Astrocyte of the spinal cord (primary cell): ENCODE measurements around the gene CYB561.
A peak's percentile ranks its signal among the peaks of the same experiment; 100 is the strongest.

Source experiments
- DNase-seq: peaks from one replicate; pipeline ENCODE4 v3.0.0; 2011; ENCODE audit warnings: low read depth, low spot score
- H3K4me3 ChIP-seq: 2 replicates; pipeline ENCODE4 v1.5.1; 2011; ENCODE audit warnings: low read depth, mild to moderate bottlenecking, low read length, moderate library complexity
- CTCF ChIP-seq: IDR thresholded peaks from 2 replicates; pipeline ENCODE4 v1.5.1; 2012; ENCODE audit warnings: low read depth, mild to moderate bottlenecking, low read length, inconsistent platforms
- in situ Hi-C: cut with HindIII; loops from 2 replicates; pipeline ENCODE4 v1.10.0; 2017; ENCODE audit warnings: low sequenced_read_pairs

Gene CYB561

GRCh38 chr17:63440127-63440769 lies 5.9 kb downstream of the CYB561 start:
- no peak for DNase-seq
- H3K4me3 ChIP-seq, result no peak overlapping the region
- in situ Hi-C loops, result no loop called here
- peak; percentile 3 for TF ChIP-seq CTCF

- in situ Hi-C loops, result no loop called here
- H3K4me3 ChIP-seq, result no peak overlapping the region
Measured at GRCh38 chr17:63439687-63440086, 6.4 kb downstream of the CYB561 start.

DNA sequence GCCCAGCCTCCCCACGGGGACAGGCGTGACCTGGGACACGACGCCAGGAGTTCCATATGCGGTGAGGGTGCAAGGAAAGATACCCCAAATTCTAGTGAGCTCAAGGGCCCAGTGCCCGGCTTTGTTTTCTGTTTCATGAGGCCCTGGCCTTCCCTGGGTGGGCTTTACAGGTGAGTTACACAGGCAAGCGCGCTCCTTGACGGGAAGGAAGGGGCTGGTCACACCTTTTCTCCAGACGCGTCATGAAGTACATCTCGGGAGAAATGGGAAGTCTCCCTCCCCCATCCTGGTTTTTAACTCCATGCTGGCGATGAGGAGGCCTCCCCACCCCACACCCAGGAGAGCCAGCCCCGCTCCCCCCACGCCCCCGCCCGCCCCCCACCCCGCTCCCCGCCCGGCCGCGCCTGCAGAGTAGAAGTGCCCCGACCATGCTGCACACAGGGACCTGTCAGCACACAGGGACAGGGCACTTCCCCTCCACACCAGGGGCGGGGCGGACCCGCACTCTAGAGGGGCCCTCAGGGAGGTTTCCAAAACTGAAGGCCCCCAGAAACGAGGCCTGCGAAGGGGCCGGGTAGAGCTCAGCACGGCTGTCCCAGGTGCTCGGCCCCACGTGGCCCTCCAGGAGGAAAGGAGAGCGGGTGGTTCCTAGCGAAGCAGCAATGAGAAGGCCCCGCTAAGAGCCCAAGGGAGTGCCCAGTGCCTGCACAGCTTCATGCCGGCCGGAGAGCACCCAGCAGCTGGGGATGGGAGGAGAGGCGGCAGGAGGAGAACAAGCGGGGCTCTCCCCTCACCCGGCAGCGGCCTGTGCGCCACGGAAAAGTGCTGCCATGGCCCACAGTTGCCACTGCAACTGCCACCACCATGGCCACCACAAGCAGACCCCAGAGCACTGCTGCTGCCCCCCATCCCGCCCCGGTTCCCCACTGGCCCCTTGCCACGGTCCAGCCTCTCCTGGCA lies 7.7 kb downstream of the CYB561 start:
- DNase-seq, result no peak
- in situ Hi-C loops, result no loop called here
- TF ChIP-seq CTCF, result no peak
- no peak overlapping the region for H3K4me3 ChIP-seq

More at GRCh38 chr17:63439687-63440086, 6.4 kb downstream of the CYB561 start:
- DNase-seq, result peak; percentile 62
- no peak for TF ChIP-seq CTCF

DNA sequence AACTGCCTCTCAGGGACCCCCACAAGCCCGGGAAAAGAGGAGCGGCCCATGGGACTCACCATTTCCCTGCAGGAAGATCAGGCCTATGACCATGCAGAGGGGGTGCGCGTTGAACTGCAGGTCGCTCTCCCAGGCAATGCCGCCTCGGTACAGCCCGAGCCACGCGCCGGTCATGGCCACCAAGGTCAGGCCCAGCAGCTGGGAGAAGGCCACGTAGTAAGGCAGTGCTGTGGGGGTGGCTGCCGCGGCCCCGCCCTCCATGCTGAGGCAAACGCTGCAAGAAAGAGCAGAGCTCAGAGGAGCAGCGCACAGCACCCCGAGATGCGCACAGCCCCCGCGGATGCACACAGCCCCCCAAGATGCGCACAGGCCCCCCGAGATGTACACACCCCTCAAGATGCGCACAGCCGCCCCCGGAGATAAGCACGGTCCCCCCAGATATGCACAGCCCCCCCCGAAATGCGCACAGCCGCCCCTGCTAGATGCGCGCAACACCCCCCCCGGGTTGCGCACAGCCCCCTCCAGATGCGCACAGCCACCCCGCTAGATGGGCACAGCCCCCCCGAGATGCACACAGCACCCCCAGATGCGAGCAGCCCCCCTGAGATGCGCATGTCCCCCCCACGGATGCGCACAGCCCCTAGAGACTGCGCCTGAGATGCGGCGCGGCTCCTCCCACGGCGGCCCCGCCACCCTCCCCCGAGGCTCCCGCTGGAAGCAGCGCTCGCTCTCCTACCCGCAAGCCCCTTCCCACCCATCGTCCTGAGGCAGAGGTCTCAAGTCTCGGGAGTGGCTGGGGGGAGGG lies 8.6 kb downstream of the CYB561 start:
- in situ Hi-C loops, result no loop called here
- H3K4me3 ChIP-seq, result no peak overlapping the region
- TF ChIP-seq CTCF, result no peak
- no peak for DNase-seq

DNA sequence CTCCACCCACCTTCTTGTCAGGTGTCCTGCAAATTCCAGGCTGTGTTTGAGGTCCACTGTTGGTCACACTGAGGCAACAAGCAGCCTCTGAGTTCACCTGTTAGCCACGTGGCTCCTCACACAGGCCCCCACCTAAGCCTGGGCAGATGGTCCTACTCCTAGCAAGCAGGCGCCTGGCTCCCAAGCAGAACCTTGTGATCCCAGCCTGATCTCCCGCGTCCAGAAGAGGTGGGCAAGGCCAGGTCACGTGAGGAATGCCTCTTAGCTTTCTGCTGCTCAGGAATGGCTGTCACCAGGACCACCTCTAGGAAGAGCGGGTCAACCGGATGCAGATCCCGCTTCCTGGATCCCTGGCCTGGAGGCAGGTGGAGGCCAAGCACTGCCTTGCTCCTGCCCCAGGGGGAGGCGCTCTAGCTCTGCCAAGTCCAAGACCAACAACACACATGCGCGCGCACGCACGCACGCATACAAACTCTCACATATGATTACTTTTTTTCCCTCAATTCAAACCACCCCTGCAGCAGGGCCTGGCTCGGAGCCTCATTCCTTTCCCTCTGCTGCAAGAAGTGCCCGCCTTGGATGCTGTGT lies 9.5 kb downstream of the CYB561 start:
- peak; percentile 18 for TF ChIP-seq CTCF
- no peak overlapping the region for H3K4me3 ChIP-seq
- DNase-seq, result no peak
- in situ Hi-C loops, result no loop called here
